IPS-18c (cell line): ENCODE measurements around the gene CCDC85C.

ENCODE experiments used
- H3K4me3 ChIP-seq: 2 replicates; pipeline ENCODE4 v1.7.0; 2013; ENCODE audit warnings: low read depth, mild to moderate bottlenecking, low read length, moderate library complexity; ENCODE audit not compliant: insufficient read depth
- H3K9me3 ChIP-seq: one replicate; pipeline ENCODE4 v1.6.1; 2013; ENCODE audit warnings: mild to moderate bottlenecking, low read length, moderate library complexity; ENCODE audit not compliant: control insufficient read depth, insufficient read depth

Gene CCDC85C

GRCh38 chr14:99507860-99508640, 96.0 kb downstream of the CCDC85C start:
- Histone ChIP-seq H3K9me3 (no peaks in the 10 kb centered on the region), H3K4me3 (no peak overlapping the region)

DNA sequence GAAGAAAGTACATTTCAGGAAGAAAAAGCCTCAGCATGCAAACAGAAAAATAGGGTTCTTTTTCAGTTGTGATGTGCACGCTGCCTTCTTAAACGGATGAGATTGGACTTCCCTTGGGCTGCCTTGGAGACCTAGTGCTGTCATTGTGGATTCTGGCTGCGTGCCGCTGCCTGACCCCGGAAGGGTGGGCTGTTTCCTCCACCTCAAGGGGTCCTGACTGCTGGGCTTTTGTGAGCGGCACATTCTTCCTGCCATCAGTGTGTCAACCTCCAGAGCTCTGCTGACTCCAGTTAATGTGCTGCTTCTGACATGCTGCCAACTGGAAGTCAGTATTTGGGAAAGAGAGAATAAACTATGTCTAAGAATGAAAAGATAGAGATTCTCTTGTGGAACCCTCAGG, 97.7 kb downstream of the CCDC85C start:
- Histone ChIP-seq H3K9me3 (no peaks in the 10 kb centered on the region), H3K4me3 (no peak overlapping the region)

- no peak overlapping the region for H3K4me3 ChIP-seq
- no peaks in the 10 kb centered on the region for H3K9me3 ChIP-seq
These were observed 98.9 kb downstream of the CCDC85C start for GRCh38 chr14:99505089-99505488.

DNA sequence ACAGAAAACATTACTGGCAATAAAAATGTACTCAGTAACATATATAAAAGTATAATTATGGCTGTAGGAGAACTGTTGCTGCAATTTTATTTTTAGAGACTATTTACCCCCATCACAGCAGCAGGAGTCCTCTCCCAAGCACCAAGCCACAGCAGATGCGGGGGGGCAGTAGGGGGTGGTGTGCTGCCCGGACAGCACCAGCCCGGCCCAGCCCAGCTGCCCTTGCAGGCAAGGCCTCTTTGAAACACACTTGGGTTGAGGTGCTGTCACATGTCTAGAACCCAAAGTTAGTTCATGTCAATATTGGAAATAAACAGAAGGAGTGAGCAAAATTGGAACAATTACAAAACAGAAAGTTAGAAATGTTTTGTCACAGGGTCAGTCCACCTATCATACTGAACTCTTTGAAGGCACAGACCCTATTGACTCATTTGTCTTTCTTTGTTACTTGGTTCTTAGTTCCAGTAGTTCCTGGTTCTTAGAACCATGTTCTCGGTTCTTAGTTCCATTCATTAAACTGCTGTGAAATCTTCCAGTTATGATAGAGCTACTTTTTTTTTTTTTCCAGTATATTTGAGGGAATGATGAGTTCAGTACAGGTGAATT, 100.1 kb downstream of the CCDC85C start:
- H3K9me3 ChIP-seq, result no peaks in the 10 kb centered on the region
- H3K4me3 ChIP-seq, result no peak overlapping the region

- Histone ChIP-seq H3K4me3 (no peak overlapping the region), H3K9me3 (no peaks in the 10 kb centered on the region)
These were observed 101.0 kb downstream of the CCDC85C start for GRCh38 chr14:99502989-99503421.

- H3K9me3 ChIP-seq, result no peaks in the 10 kb centered on the region
- H3K4me3 ChIP-seq, result no peak overlapping the region
These were observed 106.1 kb downstream of the CCDC85C start for GRCh38 chr14:99497894-99498293.

GRCh38 chr14:99497341-99497740, 106.7 kb downstream of the CCDC85C start:
- H3K9me3 ChIP-seq, result no peaks in the 10 kb centered on the region
- H3K4me3 ChIP-seq, result no peak overlapping the region

DNA sequence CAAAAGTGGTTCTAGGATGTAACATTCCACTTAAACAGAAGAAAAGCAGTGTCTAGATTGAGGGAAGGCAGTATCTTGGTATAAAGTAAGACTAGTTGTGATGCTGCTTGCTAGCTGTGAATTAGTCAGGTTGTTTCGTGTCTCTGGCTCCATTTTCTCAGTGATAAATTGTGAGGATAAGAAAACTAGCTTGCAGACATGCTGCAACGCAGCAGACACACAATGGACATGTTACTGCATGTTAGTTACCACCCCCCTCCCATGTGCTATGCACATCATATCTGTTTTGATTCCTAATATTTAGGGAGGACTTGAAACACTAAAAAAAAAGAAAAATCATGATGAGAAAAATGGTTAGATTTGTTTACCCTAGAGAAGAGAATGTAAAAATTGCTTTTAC, 119.9 kb downstream of the CCDC85C start:
- H3K9me3 ChIP-seq, result no peaks in the 10 kb centered on the region
- no peak overlapping the region for H3K4me3 ChIP-seq

GRCh38 chr14:99481745-99482099, 122.3 kb downstream of the CCDC85C start:
- Histone ChIP-seq H3K4me3 (peak overlapping the region; percentile 98), H3K9me3 (no peaks in the 10 kb centered on the region)

GRCh38 chr14:99480917-99481744, 122.9 kb downstream of the CCDC85C start, which contains the start of gene CCNK:
Gene CCNK, plus strand, starts transcription at chr14:99481409. Its CDS starts 11,269 bp downstream, at chr14:99492678.
- H3K9me3 ChIP-seq, result no peaks in the 10 kb centered on the region
- peak within 1 kb of the TSS; percentile 98 for H3K4me3 ChIP-seq

DNA sequence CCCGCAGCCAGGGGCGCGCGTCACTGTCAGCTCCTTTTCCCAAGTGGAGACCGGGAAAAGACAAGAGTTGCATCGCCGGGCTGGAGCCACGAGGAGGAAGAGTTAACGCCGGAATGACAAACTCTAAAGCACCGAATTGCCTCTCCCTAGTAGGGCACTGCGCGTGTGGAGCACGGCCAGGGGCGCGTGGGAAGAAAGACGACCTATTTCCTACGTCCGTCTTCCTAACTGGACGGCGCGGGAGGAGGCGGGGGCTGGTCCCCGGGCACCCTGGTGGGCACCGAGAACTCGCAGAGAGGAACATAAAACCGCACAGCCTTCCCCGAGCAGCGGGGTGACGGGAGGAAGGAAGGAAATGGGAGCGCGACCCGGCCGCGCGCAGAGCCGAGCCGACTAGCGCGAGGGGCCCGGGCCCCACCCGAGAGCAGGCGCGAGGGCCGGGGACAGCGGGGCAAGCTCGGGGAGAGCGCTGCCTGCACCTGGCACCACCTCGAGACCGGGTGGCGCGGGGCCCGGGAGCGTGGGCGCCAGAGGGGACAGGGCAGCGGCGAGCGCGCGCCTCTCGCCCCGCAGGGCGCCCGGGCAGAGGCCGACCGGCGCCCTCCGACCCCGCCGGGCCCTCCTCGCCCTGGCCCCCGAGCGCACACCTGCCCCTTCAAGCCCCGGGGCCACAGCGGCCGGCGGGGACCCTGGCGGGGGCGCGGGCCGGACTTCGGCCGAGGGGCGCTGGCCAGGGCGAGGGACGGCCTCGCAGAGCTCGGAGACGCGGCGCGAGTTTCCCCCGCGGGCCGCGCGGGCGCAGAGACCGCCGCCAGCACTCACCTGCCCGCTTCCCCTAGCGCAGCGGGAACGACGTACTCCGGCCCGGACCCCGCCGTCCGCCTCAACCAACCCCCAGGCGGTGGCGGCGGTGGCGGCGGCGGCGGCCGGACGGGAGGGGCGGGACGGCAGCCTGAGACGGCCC, 123.8 kb downstream of the CCDC85C start, which contains the start of gene SETD3:
TSS of gene SETD3 (minus strand) at position 954 of the 964 bp plus-strand sequence. CDS start 15,054 bp downstream, outside the sequence.
- Histone ChIP-seq H3K9me3 (no peaks in the 10 kb centered on the region), H3K4me3 (peak within 1 kb of the TSS; percentile 98)

DNA sequence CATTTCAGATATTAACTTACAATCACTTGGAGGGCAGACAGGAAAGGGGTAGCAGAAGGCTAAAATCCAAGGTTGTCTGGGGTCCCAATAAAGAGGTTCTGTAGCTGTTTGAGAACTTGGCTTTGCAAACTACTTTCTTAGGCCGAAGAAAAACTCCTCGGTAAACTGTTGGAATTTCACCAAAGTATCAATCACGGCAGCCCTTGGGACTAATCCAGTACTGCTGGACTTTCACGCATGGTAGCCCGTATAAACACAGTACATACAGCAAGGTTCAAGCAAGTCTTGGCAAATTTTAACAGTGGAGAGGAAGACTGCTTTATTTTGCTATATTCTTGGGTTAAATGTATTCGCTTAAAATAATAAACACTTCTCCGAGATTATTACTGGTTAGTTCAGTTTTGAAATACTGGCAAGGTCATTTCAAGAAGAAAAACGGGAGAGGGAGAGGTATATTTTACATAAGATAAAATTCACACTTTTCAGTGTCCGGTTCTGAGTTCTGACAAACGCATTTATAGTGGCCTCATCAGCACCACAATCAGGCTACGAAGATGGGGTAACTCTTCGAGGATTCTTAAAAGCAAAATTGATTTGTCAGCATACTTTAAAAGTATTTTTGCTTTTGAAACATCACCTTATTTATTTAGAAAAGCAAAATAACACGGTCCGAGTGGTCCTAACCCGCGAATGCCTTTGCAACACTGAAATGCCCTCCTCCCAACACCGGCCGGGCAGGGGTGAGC, 124.7 kb downstream of the CCDC85C start:
- Histone ChIP-seq H3K9me3 (no peaks in the 10 kb centered on the region), H3K4me3 (peak overlapping the region; percentile 84)

GRCh38 chr14:99478128-99478527, 125.9 kb downstream of the CCDC85C start:
- H3K9me3 ChIP-seq, result no peaks in the 10 kb centered on the region
- H3K4me3 ChIP-seq, result no peak overlapping the region

GRCh38 chr14:99476864-99477263, 127.1 kb downstream of the CCDC85C start:
- H3K4me3 ChIP-seq, result no peak overlapping the region
- H3K9me3 ChIP-seq, result no peaks in the 10 kb centered on the region

DNA sequence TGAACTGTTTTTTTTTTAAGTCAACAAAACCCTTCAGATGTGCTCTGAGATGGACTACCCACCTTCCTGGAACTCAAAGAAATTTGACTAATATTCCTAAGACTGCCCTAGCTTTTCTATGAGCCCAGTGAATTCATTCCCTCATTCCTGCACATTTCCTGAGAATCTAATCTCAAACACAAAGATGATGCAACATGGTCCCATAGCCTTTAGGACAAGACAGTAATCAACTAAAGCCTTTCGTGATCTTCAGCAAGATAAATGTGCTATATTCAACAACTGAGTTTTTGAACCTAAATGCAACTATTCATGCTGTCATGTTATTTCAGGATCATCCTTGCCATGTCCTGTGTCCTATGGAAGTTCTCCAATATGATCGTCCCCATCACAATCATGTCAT, 128.3 kb downstream of the CCDC85C start:
- no peak overlapping the region for H3K4me3 ChIP-seq
- H3K9me3 ChIP-seq, result no peaks in the 10 kb centered on the region

DNA sequence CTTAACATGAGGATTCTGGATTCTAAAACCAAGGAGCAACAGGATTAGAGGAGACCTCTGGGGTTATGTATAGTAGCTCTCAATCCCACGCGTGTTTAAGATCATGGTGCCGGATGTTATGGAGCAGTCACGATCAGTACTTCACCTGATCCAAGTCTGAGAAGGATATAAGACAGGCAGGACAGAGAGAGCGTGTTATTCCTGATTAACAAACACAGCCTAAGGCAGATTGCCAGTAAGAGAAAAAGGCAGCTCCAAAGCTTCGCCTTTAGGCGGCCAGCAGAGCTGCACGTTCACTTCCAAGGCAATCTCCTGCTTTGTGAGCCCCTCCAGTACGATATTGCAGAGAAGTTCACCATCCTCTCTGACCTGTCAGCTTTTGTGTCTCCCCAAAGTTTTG, 128.8 kb downstream of the CCDC85C start:
- Histone ChIP-seq H3K9me3 (no peaks in the 10 kb centered on the region), H3K4me3 (no peak overlapping the region)
